ENCODE results near the gene MOB3B. TPM values are rescaled to one million over a fixed set of nuclear protein-coding genes. Genes with fewer than 3 reads are reported as not detected.

The MOB3B gene
- total and polyA plus RNA-seq, 2 of the 13 experiments (the other 11 are each of a cell fraction or from before 2014, with no cell fraction given), result 0.03 to 0.09 TPM

GRCh38 chr9:27573634-27574590 is 44.3 kb upstream of the MOB3B start (continued):
- TF ChIP-seq E2F2 (CRISPR knock-in tag; IDR thresholded peaks at IDR 0.05; ENCODE audit: borderline replicate concordance) (no peak), MTF2 (CRISPR knock-in tag; IDR thresholded peaks at IDR 0.05; ENCODE audit: borderline replicate concordance) (no peak), STAT5B (CRISPR knock-in tag; IDR thresholded peaks at IDR 0.05) (no peak), HMGA1 (CRISPR knock-in tag; conservative IDR thresholded peaks at IDR 0.05) (no peak), ZSCAN22 (CRISPR knock-in tag; IDR thresholded peaks at IDR 0.05) (no peak), RNF2 (conservative IDR thresholded peaks at IDR 0.05; ENCODE audit: low read depth) (peak; percentile 77; the same call in 1 of the 2 replicates), RXRA (CRISPR knock-in tag; IDR thresholded peaks at IDR 0.05) (no peak), FLYWCH1 (CRISPR knock-in tag; IDR thresholded peaks at IDR 0.05) (no peak), GATAD2A (CRISPR knock-in tag; IDR thresholded peaks at IDR 0.05) (peak; percentile 54; the same call in 1 of the 2 replicates), ZBTB40 (IDR thresholded peaks at IDR 0.05) (no peak), ZBTB40 (CRISPR knock-in tag; IDR thresholded peaks at IDR 0.05) (no peak), HIVEP1 (CRISPR knock-in tag; IDR thresholded peaks at IDR 0.05) (no peak), ZNF549 (CRISPR knock-in tag; IDR thresholded peaks at IDR 0.05) (no peak), ZBTB42 (CRISPR knock-in tag; IDR thresholded peaks at IDR 0.05) (no peak), AKAP8 (CRISPR knock-in tag; IDR thresholded peaks at IDR 0.05) (no peak), ZNF557 (CRISPR knock-in tag; IDR thresholded peaks at IDR 0.05) (no peak), FOXM1 (CRISPR knock-in tag; IDR thresholded peaks at IDR 0.05) (no peak), ZNF251 (CRISPR knock-in tag; IDR thresholded peaks at IDR 0.05) (no peak), ZNF792 (CRISPR knock-in tag; IDR thresholded peaks at IDR 0.05) (no peak), SMARCE1 (IDR thresholded peaks at IDR 0.05; ENCODE audit: borderline replicate concordance) (no peak), MTA3 (CRISPR knock-in tag; IDR thresholded peaks at IDR 0.05) (no peak), ZNF333 (CRISPR knock-in tag; IDR thresholded peaks at IDR 0.05; ENCODE audit: borderline replicate concordance) (no peak), NR3C1 (CRISPR knock-in tag; IDR thresholded peaks at IDR 0.05) (no peak)

Measured in HepG2 (cell line).